Loucy (cell line): ENCODE results near the gene ZMPSTE24.

Experiments used
- H2AFZ ChIP-seq: fragments of 200-600 bp; sonication (generic); 2 replicates; pipeline ENCODE4 v1.6.0; 2016; ENCODE audit warnings: antibody characterized with exemption, mild to moderate bottlenecking, low read length, moderate library complexity
- H3F3A ChIP-seq: fragments of 200-600 bp; 2 replicates; pipeline ENCODE4 v1.6.0; 2016; ENCODE audit warnings: antibody characterized with exemption, low read depth, mild to moderate bottlenecking
- H3K27me3 ChIP-seq: fragments of 200-600 bp; sonication (generic); 2 replicates; pipeline ENCODE4 v1.6.1; 2014; ENCODE audit warnings: low read length, mild to moderate bottlenecking; ENCODE audit not compliant: insufficient read depth, poor library complexity, severe bottlenecking
- H3K36me3 ChIP-seq: fragments of 200-600 bp; sonication (generic); 2 replicates; pipeline ENCODE4 v1.6.1; 2016; ENCODE audit warnings: low read length; ENCODE audit not compliant: insufficient read depth
- H3K4me1 ChIP-seq: fragments of 200-600 bp; sonication (generic); 2 replicates; pipeline ENCODE4 v1.5.1; 2014; ENCODE audit warnings: low read length, mild to moderate bottlenecking; ENCODE audit not compliant: insufficient read depth, poor library complexity, severe bottlenecking
- H3K4me2 ChIP-seq: fragments of 200-600 bp; sonication (generic); 2 replicates; pipeline ENCODE4 v1.6.0; 2014; ENCODE audit warnings: antibody characterized with exemption, low read length, low read depth, mild to moderate bottlenecking; ENCODE audit not compliant: poor library complexity, severe bottlenecking
- H3K4me3 ChIP-seq: fragments of 200-600 bp; sonication (generic); 2 replicates; pipeline ENCODE4 v1.5.1; 2014; ENCODE audit warnings: low read length, mild to moderate bottlenecking, mixed read lengths; ENCODE audit not compliant: poor library complexity, severe bottlenecking
- H3K79me2 ChIP-seq: fragments of 200-600 bp; sonication (generic); 2 replicates; pipeline ENCODE4 v1.6.1; 2014; ENCODE audit warnings: low read length; ENCODE audit not compliant: insufficient read depth
- H3K9ac ChIP-seq: fragments of 200-600 bp; sonication (generic); 2 replicates; pipeline ENCODE4 v1.6.0; 2014; ENCODE audit warnings: mild to moderate bottlenecking, low read depth, low read length, moderate library complexity; ENCODE audit not compliant: poor library complexity, severe bottlenecking
- H3K9me2 ChIP-seq: fragments of 200-600 bp; sonication (generic); replicated peaks from 2 replicates; pipeline ENCODE4 v1.6.1; 2016; ENCODE audit warnings: low read depth, low read length, mixed read lengths
- H3K9me3 ChIP-seq: fragments of 200-600 bp; sonication (generic); 2 replicates; pipeline ENCODE4 v1.6.1; 2014; ENCODE audit warnings: mild to moderate bottlenecking, antibody characterized with exemption, low read length, low read depth; ENCODE audit not compliant: insufficient read depth
- H4K20me1 ChIP-seq: fragments of 200-600 bp; sonication (generic); 2 replicates; pipeline ENCODE4 v1.6.0; 2014; ENCODE audit warnings: antibody characterized with exemption, low read length, mild to moderate bottlenecking; ENCODE audit not compliant: insufficient read depth, poor library complexity, severe bottlenecking
- CTCF ChIP-seq: fragments of 200-600 bp; sonication (generic); conservative IDR thresholded peaks from 2 replicates; pipeline ENCODE4 v1.5.1; 2014; ENCODE audit warnings: mild to moderate bottlenecking, antibody characterized with exemption, low read length
- EZH2phosphoT487 ChIP-seq: fragments of 200-600 bp; IDR thresholded peaks from 2 replicates; pipeline ENCODE4 v1.6.1; 2018; ENCODE audit warnings: antibody characterized with exemption, mild to moderate bottlenecking, moderate library complexity, borderline replicate concordance

ZMPSTE24 gene

GRCh38 chr1:40256401-40257084 lies 1.5 kb upstream of the ZMPSTE24 start:
- Histone ChIP-seq H2AFZ (no peak overlapping the region), H3K79me2 (peaks cover 56% of the 10 kb centered on the region), H3K9ac (peak overlapping the region; percentile 93), H3K4me3 (peak overlapping the region; percentile 88), H3F3A (no peaks in the 10 kb centered on the region), H3K9me2 (no peaks in the 10 kb centered on the region), H3K9me3 (no peaks in the 10 kb centered on the region), H3K4me1 (peaks cover 27% of the 10 kb centered on the region), H3K27me3 (no peaks in the 10 kb centered on the region), H3K36me3 (no peaks in the 10 kb centered on the region; the same call in 1 of the 2 replicates), H3K4me2 (peak overlapping the region; percentile 84), H4K20me1 (peaks cover 3% of the 10 kb centered on the region)
- no peak for TF ChIP-seq EZH2phosphoT487
- TF ChIP-seq CTCF: no peak

GRCh38 chr1:40257313-40257687 lies 736 bp upstream of the ZMPSTE24 start:
- Histone ChIP-seq H2AFZ (peak overlapping the region; percentile 91), H3K27me3 (no peaks in the 10 kb centered on the region), H3K9me2 (no peaks in the 10 kb centered on the region), H3K4me2 (peak overlapping the region; percentile 84), H3K9ac (peak overlapping the region; percentile 93), H3K4me1 (peaks cover 27% of the 10 kb centered on the region), H3F3A (no peaks in the 10 kb centered on the region), H3K4me3 (peak overlapping the region; percentile 88), H4K20me1 (peaks cover 3% of the 10 kb centered on the region), H3K9me3 (no peaks in the 10 kb centered on the region), H3K36me3 (no peaks in the 10 kb centered on the region; the same call in 1 of the 2 replicates), H3K79me2 (peaks cover 62% of the 10 kb centered on the region)
- no peak for TF ChIP-seq CTCF
- no peak for TF ChIP-seq EZH2phosphoT487

GRCh38 chr1:40258445-40258769 lies 371 bp downstream of the ZMPSTE24 start:
- Histone ChIP-seq H3K36me3 (no peaks in the 10 kb centered on the region; the same call in 1 of the 2 replicates), H3K27me3 (no peaks in the 10 kb centered on the region), H3K4me1 (peaks cover 36% of the 10 kb centered on the region), H2AFZ (peak overlapping the region; percentile 85), H4K20me1 (peaks cover 3% of the 10 kb centered on the region), H3K79me2 (peaks cover 70% of the 10 kb centered on the region), H3K4me3 (peak overlapping the region; percentile 88), H3F3A (no peaks in the 10 kb centered on the region), H3K9me2 (no peaks in the 10 kb centered on the region), H3K4me2 (peak overlapping the region; percentile 69), H3K9ac (peak overlapping the region; percentile 94), H3K9me3 (no peaks in the 10 kb centered on the region)
- TF ChIP-seq EZH2phosphoT487 (no peak), CTCF (no peak)
